Endothelial cell of umbilical vein (primary cell): Measurements from ENCODE around the gene LGALS3BP. TPM values are rescaled to one million over a fixed set of nuclear protein-coding genes. Genes with fewer than 3 reads are reported as not detected.

Experiments used
- BruUV-seq: library from RNA; stranded (reverse); fragments of 400-500 nt; replicated peaks from 2 replicates; lab custom pipeline; 2021; lab: Mats Ljungman, UMichigan
- CTCF ChIA-PET: fragments of 300-600, 350-600 bp; sonication (Branson Sonifier 250); formaldehyde crosslinking; loops from one replicate; lab custom pipeline; 2021; ENCODE audit warnings: antibody characterized with exemption, inconsistent platforms; lab: Charles Lee
- POLR2A ChIA-PET: fragments of 300-600, 350-600 bp; sonication (Branson Sonifier 250); formaldehyde crosslinking; loops from one replicate; lab custom pipeline; 2021; ENCODE audit warnings: antibody characterized with exemption, inconsistent platforms; lab: Charles Lee
- DNase-seq: peaks from one replicate; pipeline ENCODE4 v3.0.0-alpha.2; 2011; ENCODE audit warnings: low read depth, low spot score
- FAIRE-seq: peaks from 2 replicates; lab custom pipeline; 2011; peaks lifted over from hg19 to GRCh38; lab: Jason Lieb, UNC
- H2AFZ ChIP-seq: 2 replicates; pipeline ENCODE4 v1.6.0; 2012; ENCODE audit warnings: low read depth, low read length, control low read depth, inconsistent platforms
- H3K27ac ChIP-seq: 2 replicates; pipeline ENCODE4 v1.5.1; 2011; ENCODE audit warnings: low read depth, mild to moderate bottlenecking, control low read depth, low read length, moderate library complexity; ENCODE audit not compliant: insufficient read depth
- H3K27me3 ChIP-seq, 2 experiments: 2 replicates each; pipeline versions ENCODE4 v1.6.0 to v1.6.1; 2011; ENCODE audit warnings: low read length in 2 of 2, mixed read lengths in 1 of 2; ENCODE audit not compliant: control insufficient read depth in 2 of 2, insufficient read depth in 2 of 2
- H3K36me3 ChIP-seq, 2 experiments: 2 replicates in 1 of 2; 3 replicates in 1 of 2; pipeline ENCODE4 v1.5.1; 2011; ENCODE audit warnings: low read length in 2 of 2, mild to moderate bottlenecking in 1 of 2, moderate library complexity in 1 of 2; ENCODE audit not compliant: control insufficient read depth in 2 of 2, insufficient read depth in 2 of 2; ENCODE audit errors: extremely low read depth in 1 of 2
- H3K4me1 ChIP-seq: 3 replicates; pipeline ENCODE4 v1.5.1; 2011; ENCODE audit warnings: mild to moderate bottlenecking, low read length; ENCODE audit not compliant: control insufficient read depth, insufficient read depth; ENCODE audit errors: extremely low read depth
- H3K4me2 ChIP-seq: 2 replicates; pipeline ENCODE4 v1.6.1; 2011; ENCODE audit warnings: low read length, control low read depth, mixed read lengths; ENCODE audit not compliant: insufficient read depth
- H3K4me3 ChIP-seq, 3 experiments: fragments of 200-600 bp in 1 of 3; sonication (generic), shearing (Covaris generic) in 1 of 3; replicated peaks in 1 of 3; 2 replicates each; pipeline ENCODE4 v1.5.1; 2011 to 2016; ENCODE audit warnings: control low read depth in 3 of 3, low read length in 3 of 3, mild to moderate bottlenecking in 2 of 3, inconsistent platforms in 1 of 3, low read depth in 1 of 3, moderate library complexity in 1 of 3; ENCODE audit not compliant: insufficient read depth in 1 of 3
- H3K79me2 ChIP-seq: 2 replicates; pipeline ENCODE4 v1.6.0; 2012; ENCODE audit warnings: low read length, inconsistent platforms; ENCODE audit not compliant: control insufficient read depth, insufficient read depth
- H3K9ac ChIP-seq: replicated peaks from 2 replicates; pipeline ENCODE3; 2011; ENCODE audit warnings: low read length, control low read depth; ENCODE audit not compliant: insufficient read depth; ENCODE audit errors: extremely low read depth
- H3K9me1 ChIP-seq: replicated peaks from 3 replicates; pipeline ENCODE4 v1.6.0; 2011; ENCODE audit warnings: mild to moderate bottlenecking, low read length; ENCODE audit not compliant: control insufficient read depth, insufficient read depth; ENCODE audit errors: extremely low read depth
- H3K9me3 ChIP-seq: replicated peaks from 2 replicates; pipeline ENCODE4 v1.5.1; 2012; ENCODE audit warnings: low read length, inconsistent platforms; ENCODE audit not compliant: control insufficient read depth, insufficient read depth
- H4K20me1 ChIP-seq: replicated peaks from 2 replicates; pipeline ENCODE3; 2011; ENCODE audit warnings: mild to moderate bottlenecking, low read length; ENCODE audit not compliant: control insufficient read depth, insufficient read depth; ENCODE audit errors: extremely low read depth
- MYC ChIP-seq: IDR thresholded peaks from one replicate; pipeline ENCODE4 v1.6.1; 2011; ENCODE audit warnings: mild to moderate bottlenecking, low read depth, low read length
- dilution Hi-C: fragments of 300-500 bp; cut with MboI; formaldehyde crosslinking; loops from one replicate; pipeline ENCODE4 v1.15.0; 2019; ENCODE audit warnings: low sequenced_read_pairs; ENCODE audit not compliant: extremely low pct_ligation_motif_present
- intact Hi-C: fragments of 100-400 bp; cut with micrococcal nuclease; formaldehyde crosslinking; loops from one replicate; pipeline ENCODE4 v1.10.0; 2022
- polyA plus RNA-seq, 4 experiments: library from polyadenylated mRNA; depleted of rRNA in 3 of 4; stranded (reverse) in 3 of 4; unstranded in 1 of 4; fragments of >200 nt; gene quantifications; 2 replicates each; pipeline versions ENCODE4 v1.2.1 to v1.2.3, GENCODE V29; 2011 to 2012; ENCODE audit warnings: missing spikeins in 1 of 4
- total RNA-seq: library from RNA; stranded (reverse); gene quantifications from 2 replicates; pipeline ENCODE4 v1.2.3, GENCODE V29; 2021
- TF ChIP-seq, protein P1 (sequence below): IDR thresholded peaks from 2 replicates; pipeline ENCODE4 v1.6.1; 2011; ENCODE audit not compliant: insufficient read depth, insufficient read length

The LGALS3BP gene
- total and polyA plus RNA-seq, 2 donors (not counting 3 experiments of a cell fraction or from before 2014, with no cell fraction given), result 0.77 to 1.3 TPM

DNA sequence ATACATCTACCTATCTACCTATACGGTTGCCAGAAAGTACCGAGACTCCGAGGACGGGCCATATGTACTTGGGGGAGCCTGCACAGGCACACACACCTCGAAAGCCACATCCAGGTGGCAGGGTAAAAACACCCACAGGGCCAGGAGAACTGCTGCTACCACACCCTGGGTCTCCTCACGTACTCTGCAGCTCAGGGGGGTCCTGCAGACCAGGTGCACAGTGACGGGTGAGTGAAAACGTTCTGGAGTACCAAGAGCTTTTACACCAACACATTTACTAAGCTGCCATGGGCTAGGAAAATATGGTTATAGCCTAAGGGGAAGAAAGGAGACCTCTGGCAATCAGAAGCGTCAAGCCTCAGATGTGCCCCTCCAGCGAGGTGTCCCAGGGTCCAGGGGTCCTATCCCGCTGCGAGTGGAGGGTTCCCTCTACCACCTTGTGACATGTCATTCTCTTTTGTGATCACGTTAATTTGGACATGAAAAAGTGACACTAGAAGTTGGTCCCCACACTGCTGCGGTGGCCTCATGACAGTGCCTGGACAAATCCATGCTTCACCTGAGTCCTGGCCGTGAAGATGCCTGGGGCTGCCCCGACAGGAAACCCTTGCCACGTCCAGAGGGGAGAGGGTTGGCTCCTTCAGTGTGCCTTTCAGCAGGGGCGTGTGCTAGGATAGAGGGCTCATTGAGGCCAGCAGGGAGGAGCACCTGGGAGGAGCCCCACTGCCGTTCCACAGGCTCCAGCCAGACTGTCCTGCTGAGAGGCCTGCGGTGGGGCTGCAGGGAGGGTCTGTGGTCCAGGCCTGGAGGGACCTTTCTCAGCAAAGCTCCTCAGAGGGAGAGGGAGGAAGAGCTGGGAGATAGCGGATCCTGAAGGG lies 28.0 kb upstream of the LGALS3BP start:
- FAIRE-seq, result no peak

DNA sequence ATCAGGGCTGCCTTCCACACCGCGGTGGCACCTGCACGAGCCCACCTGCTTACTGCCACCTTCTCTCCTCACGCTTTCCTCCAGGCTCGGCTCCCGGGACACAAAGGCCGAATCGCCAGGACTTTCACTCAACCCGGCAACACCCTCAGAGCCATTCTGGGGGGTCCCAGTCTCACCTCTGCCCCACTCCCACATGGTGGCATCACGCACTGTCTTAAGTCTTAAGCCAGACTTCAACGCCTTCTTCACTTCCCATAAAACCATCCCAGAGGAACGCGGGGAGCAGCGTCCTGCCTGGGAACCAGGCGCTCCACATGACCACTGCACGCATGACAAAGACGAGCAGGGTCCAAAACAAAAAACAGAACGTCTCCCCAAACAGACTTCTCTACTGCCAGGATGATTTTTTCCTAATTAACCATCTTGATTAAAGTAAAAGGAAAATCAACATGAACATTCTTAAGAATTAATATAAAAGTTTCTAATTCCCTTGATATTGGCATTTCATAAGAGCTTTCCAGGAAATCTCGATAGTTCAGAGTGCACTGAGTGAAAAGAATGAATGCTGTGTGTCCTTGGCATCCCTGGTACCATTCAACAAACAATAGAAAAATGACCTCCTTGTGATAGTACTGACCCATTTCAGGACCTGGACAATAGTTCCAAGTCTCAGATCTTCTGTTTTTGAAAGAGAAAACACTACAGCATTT lies 27.2 kb upstream of the LGALS3BP start:
- CTCF ChIA-PET, result interaction anchor here (2.4 kb wide), 1 partner anchor 11 kb away, joined by 10 read pairs; no protein-coding TSS in a partner anchor
- TF ChIP-seq MYC, result no peak
- H3K79me2 ChIP-seq, result peaks cover 65% of the 10 kb centered on the region
- no TSS peak for BruUV-seq
- POLR2A ChIA-PET, result no interaction called here
- no peaks in the 10 kb centered on the region for H3K9me3 ChIP-seq
- peaks cover 3 to 9% of the 10 kb centered on the region in 2 experiments for H3K36me3 ChIP-seq
- H3K4me2 ChIP-seq, result no peak overlapping the region
- dilution Hi-C loops (no loop called here), intact Hi-C loops (no loop called here)
- no peaks in the 10 kb centered on the region for H3K27me3 ChIP-seq
- H2AFZ ChIP-seq, result no peak overlapping the region
- no peak overlapping the region for H3K9ac ChIP-seq
- H3K9me1 ChIP-seq, result no peaks in the 10 kb centered on the region
- H3K27ac ChIP-seq, result no peak overlapping the region
- FAIRE-seq (no peak), DNase-seq (no peak)
- H4K20me1 ChIP-seq, result no peaks in the 10 kb centered on the region
- peaks cover 45% of the 10 kb centered on the region for H3K4me1 ChIP-seq
- no peak overlapping the region for H3K4me3 ChIP-seq

More for the DNA sequence above, 28.0 kb upstream of the LGALS3BP start:
- no peaks in the 10 kb centered on the region for H3K27me3 ChIP-seq
- H3K4me2 ChIP-seq, result peak overlapping the region; percentile 53
- no peaks in the 10 kb centered on the region for H4K20me1 ChIP-seq
- H3K9me1 ChIP-seq, result no peaks in the 10 kb centered on the region
- peaks cover 57% of the 10 kb centered on the region for H3K79me2 ChIP-seq
- ChIA-PET POLR2A (no interaction called here), CTCF (interaction anchor here (0.6 kb wide), 1 partner anchor 32 kb away, joined by 3 read pairs; no protein-coding TSS in a partner anchor)
- intact Hi-C loops, result loop anchor here (2.0 kb wide), 1 partner anchor 15 kb away; no protein-coding TSS in a partner anchor
- no peak overlapping the region for H3K27ac ChIP-seq
- TF ChIP-seq, protein P1, sequence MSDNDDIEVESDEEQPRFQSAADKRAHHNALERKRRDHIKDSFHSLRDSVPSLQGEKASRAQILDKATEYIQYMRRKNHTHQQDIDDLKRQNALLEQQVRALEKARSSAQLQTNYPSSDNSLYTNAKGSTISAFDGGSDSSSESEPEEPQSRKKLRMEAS, result no peak
- H3K4me3 ChIP-seq, result peak overlapping the region in 1 of 3 experiments; percentile 69
- peaks cover 3% of the 10 kb centered on the region in 2 experiments for H3K36me3 ChIP-seq
- dilution Hi-C loops, result no loop called here
- BruUV-seq, result no TSS peak
- DNase-seq, result no peak
- no peak overlapping the region for H3K9ac ChIP-seq
- H3K9me3 ChIP-seq, result no peaks in the 10 kb centered on the region
- H3K4me1 ChIP-seq, result peaks cover 52% of the 10 kb centered on the region
- no peak overlapping the region for H2AFZ ChIP-seq
